T-helper 17 cell (primary cell): ENCODE data around the gene COL4A3. TPM values are rescaled to one million over a fixed set of nuclear protein-coding genes. Genes with fewer than 3 reads are reported as not detected.
A peak's percentile ranks its signal among the peaks of the same experiment; 100 is the strongest.

Experiments used
- ATAC-seq: fragments of 150-1000 bp; cut with Tn5 transposase; 2 replicates; pipeline ENCODE4 v1.10.0; 2021; ENCODE audit warnings: mild to moderate bottlenecking, moderate library complexity
- DNase-seq, 3 donors: peaks; one replicate each; pipeline versions ENCODE4 v3.0.0 to v3.0.0-alpha.2; 2020 to 2021
- H3K9me3 ChIP-seq: one replicate; pipeline ENCODE4 v1.7.0; 2013; ENCODE audit warnings: low read length, mild to moderate bottlenecking; ENCODE audit not compliant: control insufficient read depth, poor library complexity, severe bottlenecking
- H3K27ac Mint-ChIP-seq: one replicate; pipeline ENCODE4 v1.8.0; 2022; ENCODE audit warnings: mild to moderate bottlenecking, moderate library complexity, mixed read lengths
- H3K27me3 Mint-ChIP-seq: one replicate; pipeline ENCODE4 v1.8.0; 2022; ENCODE audit warnings: mixed read lengths
- H3K36me3 Mint-ChIP-seq: one replicate; pipeline ENCODE4 v1.8.0; 2022; ENCODE audit warnings: low read depth, mixed read lengths
- H3K4me1 Mint-ChIP-seq: one replicate; pipeline ENCODE4 v1.8.0; 2022; ENCODE audit warnings: mild to moderate bottlenecking, mixed read lengths
- H3K4me3 Mint-ChIP-seq: one replicate; pipeline ENCODE4 v1.8.0; 2022; ENCODE audit warnings: mild to moderate bottlenecking, moderate library complexity, mixed read lengths
- total RNA-seq, 4 donors: library from RNA in 2 of 4; stranded (reverse) in 2 of 4; gene quantifications; one replicate each; pipeline ENCODE4 v1.2.3 and lab custom pipeline; 2022 to 2026

Gene COL4A3
- total RNA-seq = under 1 TPM; 0.23 to 0.52 TPM
- 0.23 to 0.70 reads per million in 2 donors for total RNA-seq (lab: John Stamatoyannopoulos, UW)

- Mint-ChIP-seq H3K27me3 (peaks cover 69% of the 10 kb centered on the region), H3K27ac (no peak within 1 kb of the TSS), H3K4me3 (peak within 1 kb of the TSS; percentile 84), H3K4me1 (peaks cover 2% of the 10 kb centered on the region), H3K36me3 (no peaks in the 10 kb centered on the region)
- no peaks in the 10 kb centered on the region for H3K9me3 ChIP-seq
- ATAC-seq (peak; percentile 71), DNase-seq (no peak)
These were observed at the start of gene COL4A3, which contains the start of gene COL4A4 for GRCh38 chr2:227163998-227164762. Gene COL4A3, plus strand, starts transcription at chr2:227164624. Its CDS starts 103 bp downstream, at chr2:227164727. Gene COL4A4, minus strand, starts transcription at chr2:227164205. Its CDS starts 16,722 bp downstream, at chr2:227147483.

- DNase-seq (no peak), ATAC-seq (no peak)
- Mint-ChIP-seq H3K36me3 (no peaks in the 10 kb centered on the region), H3K27me3 (peaks cover 42% of the 10 kb centered on the region), H3K27ac (no peak overlapping the region), H3K4me1 (peaks cover 8% of the 10 kb centered on the region), H3K4me3 (no peak overlapping the region)
- no peaks in the 10 kb centered on the region for H3K9me3 ChIP-seq
These were observed 48.7 kb upstream of the COL4A3 start for GRCh38 chr2:227115761-227116160.

GRCh38 chr2:227117027-227117426 lies 47.4 kb upstream of the COL4A3 start:
- H3K36me3 Mint-ChIP-seq = no peaks in the 10 kb centered on the region
- H3K4me3 Mint-ChIP-seq = no peak overlapping the region
- H3K27me3 Mint-ChIP-seq = peaks cover 42% of the 10 kb centered on the region
- no peak for ATAC-seq
- peak overlapping the region; percentile 79 for H3K27ac Mint-ChIP-seq
- H3K4me1 Mint-ChIP-seq = peaks cover 8% of the 10 kb centered on the region
- no peak for DNase-seq
- no peaks in the 10 kb centered on the region for H3K9me3 ChIP-seq

- peak overlapping the region; percentile 79 for H3K27ac Mint-ChIP-seq
- no peaks in the 10 kb centered on the region for H3K9me3 ChIP-seq
- no peak overlapping the region for H3K4me3 Mint-ChIP-seq
- peaks cover 37% of the 10 kb centered on the region for H3K27me3 Mint-ChIP-seq
- DNase-seq (no peak), ATAC-seq (no peak)
- H3K4me1 Mint-ChIP-seq = peaks cover 8% of the 10 kb centered on the region
- no peaks in the 10 kb centered on the region for H3K36me3 Mint-ChIP-seq
These were observed 46.6 kb upstream of the COL4A3 start for GRCh38 chr2:227117852-227118251.

- Mint-ChIP-seq H3K4me1 (peaks cover 8% of the 10 kb centered on the region), H3K27ac (no peak overlapping the region), H3K36me3 (no peaks in the 10 kb centered on the region), H3K4me3 (no peak overlapping the region), H3K27me3 (peaks cover 37% of the 10 kb centered on the region)
- DNase-seq (no peak), ATAC-seq (no peak)
- H3K9me3 ChIP-seq = no peaks in the 10 kb centered on the region
These were observed 46.1 kb upstream of the COL4A3 start for GRCh38 chr2:227118353-227118752.

- H3K27ac Mint-ChIP-seq = no peak overlapping the region
- no peaks in the 10 kb centered on the region for H3K36me3 Mint-ChIP-seq
- DNase-seq (no peak), ATAC-seq (no peak)
- peaks cover 29% of the 10 kb centered on the region for H3K27me3 Mint-ChIP-seq
- H3K9me3 ChIP-seq = no peaks in the 10 kb centered on the region
- H3K4me1 Mint-ChIP-seq = peaks cover 2% of the 10 kb centered on the region
- no peak overlapping the region for H3K4me3 Mint-ChIP-seq
These were observed 40.7 kb upstream of the COL4A3 start for GRCh38 chr2:227123697-227124096.

GRCh38 chr2:227124811-227125210 lies 39.6 kb upstream of the COL4A3 start:
- no peak overlapping the region for H3K4me3 Mint-ChIP-seq
- peaks cover 2% of the 10 kb centered on the region for H3K4me1 Mint-ChIP-seq
- H3K36me3 Mint-ChIP-seq = peaks cover 2% of the 10 kb centered on the region
- H3K9me3 ChIP-seq = no peaks in the 10 kb centered on the region
- no peak overlapping the region for H3K27ac Mint-ChIP-seq
- no peak for ATAC-seq
- H3K27me3 Mint-ChIP-seq = peaks cover 39% of the 10 kb centered on the region
- DNase-seq = no peak

GRCh38 chr2:227125506-227125905 lies 38.9 kb upstream of the COL4A3 start:
- DNase-seq (no peak), ATAC-seq (no peak)
- peaks cover 2% of the 10 kb centered on the region for H3K36me3 Mint-ChIP-seq
- no peak overlapping the region for H3K4me3 Mint-ChIP-seq
- H3K4me1 Mint-ChIP-seq = peaks cover 2% of the 10 kb centered on the region
- peaks cover 43% of the 10 kb centered on the region for H3K27me3 Mint-ChIP-seq
- no peaks in the 10 kb centered on the region for H3K9me3 ChIP-seq
- H3K27ac Mint-ChIP-seq = no peak overlapping the region

GRCh38 chr2:227127201-227127600 lies 37.2 kb upstream of the COL4A3 start:
- H3K4me3 Mint-ChIP-seq = no peak overlapping the region
- no peak for ATAC-seq
- peaks cover 2% of the 10 kb centered on the region for H3K4me1 Mint-ChIP-seq
- H3K27me3 Mint-ChIP-seq = peaks cover 60% of the 10 kb centered on the region
- H3K9me3 ChIP-seq = no peaks in the 10 kb centered on the region
- no peak for DNase-seq
- no peak overlapping the region for H3K27ac Mint-ChIP-seq
- H3K36me3 Mint-ChIP-seq = peaks cover 2% of the 10 kb centered on the region

GRCh38 chr2:227130636-227131035 lies 33.8 kb upstream of the COL4A3 start:
- Mint-ChIP-seq H3K27me3 (peaks cover 55% of the 10 kb centered on the region), H3K27ac (no peak overlapping the region), H3K4me1 (peaks cover 2% of the 10 kb centered on the region), H3K36me3 (peaks cover 2% of the 10 kb centered on the region), H3K4me3 (no peak overlapping the region)
- DNase-seq = no peak
- H3K9me3 ChIP-seq = no peaks in the 10 kb centered on the region
- ATAC-seq = no peak

GRCh38 chr2:227132986-227133385 lies 31.4 kb upstream of the COL4A3 start:
- peaks cover 58% of the 10 kb centered on the region for H3K27me3 Mint-ChIP-seq
- H3K27ac Mint-ChIP-seq = no peak overlapping the region
- no peak for ATAC-seq
- no peak for DNase-seq
- peaks cover 2% of the 10 kb centered on the region for H3K36me3 Mint-ChIP-seq
- H3K4me3 Mint-ChIP-seq = no peak overlapping the region
- no peaks in the 10 kb centered on the region for H3K9me3 ChIP-seq
- H3K4me1 Mint-ChIP-seq = peaks cover 2% of the 10 kb centered on the region

GRCh38 chr2:227134591-227134990 lies 29.8 kb upstream of the COL4A3 start:
- ATAC-seq = no peak
- Mint-ChIP-seq H3K4me3 (no peak overlapping the region), H3K27ac (no peak overlapping the region), H3K4me1 (no peaks in the 10 kb centered on the region), H3K36me3 (no peaks in the 10 kb centered on the region), H3K27me3 (peaks cover 50% of the 10 kb centered on the region)
- H3K9me3 ChIP-seq = no peaks in the 10 kb centered on the region
- no peak for DNase-seq

GRCh38 chr2:227141301-227141700 lies 23.1 kb upstream of the COL4A3 start:
- no peaks in the 10 kb centered on the region for H3K9me3 ChIP-seq
- peaks cover 26% of the 10 kb centered on the region for H3K27me3 Mint-ChIP-seq
- no peak overlapping the region for H3K27ac Mint-ChIP-seq
- H3K4me3 Mint-ChIP-seq = no peak overlapping the region
- H3K36me3 Mint-ChIP-seq = peaks cover 2% of the 10 kb centered on the region
- ATAC-seq = no peak
- no peak for DNase-seq
- no peaks in the 10 kb centered on the region for H3K4me1 Mint-ChIP-seq

GRCh38 chr2:227143895-227144294 lies 20.5 kb upstream of the COL4A3 start:
- ATAC-seq = no peak
- H3K4me1 Mint-ChIP-seq = no peaks in the 10 kb centered on the region
- DNase-seq = no peak
- no peak overlapping the region for H3K4me3 Mint-ChIP-seq
- H3K27ac Mint-ChIP-seq = no peak overlapping the region
- peaks cover 3% of the 10 kb centered on the region for H3K9me3 ChIP-seq
- H3K36me3 Mint-ChIP-seq = peaks cover 2% of the 10 kb centered on the region
- peaks cover 24% of the 10 kb centered on the region for H3K27me3 Mint-ChIP-seq
